ENCODE results near the gene EXOC6.

EXOC6 gene

GRCh38 chr10:93088466-93088865 is 240.1 kb downstream of the EXOC6 start:
- Histone ChIP-seq H4K91ac (ENCODE audit: low read depth, low read length) (no peak overlapping the region), H3K23ac (ENCODE audit: low read length) (no peak overlapping the region), H3K9ac (ENCODE audit: low read length) (peak overlapping the region; percentile 53), H3K4me2 (ENCODE audit: low read length) (no peak overlapping the region), H2BK120ac (ENCODE audit: insufficient read depth, low read length, poor library complexity) (no peak overlapping the region), H3K4ac (ENCODE audit: low read depth, low read length) (no peak overlapping the region), H3K9me3 (ENCODE audit: insufficient read depth, low read depth, low read length) (peaks cover 2% of the 10 kb centered on the region), H3K27ac (ENCODE audit: low read depth, low read length) (no peak overlapping the region), H3K4me3 (ENCODE audit: low read depth, low read length) (no peak overlapping the region), H3K27me3 (ENCODE audit: insufficient read depth, low read length) (no peaks in the 10 kb centered on the region), H4K8ac (ENCODE audit: low read depth, low read length) (no peak overlapping the region), H2AFZ (ENCODE audit: insufficient read depth, low read length, poor library complexity) (no peak overlapping the region), H2AK5ac (ENCODE audit: low read length) (no peak overlapping the region), H3K4me1 (ENCODE audit: control insufficient read depth in 1 of 2, insufficient read depth in 2 of 2, low read length in 2 of 2) (no peaks in the 10 kb centered on the region), H4K12ac (ENCODE audit: low read depth, low read length) (no peak overlapping the region), H2BK5ac (ENCODE audit: low read depth, low read length, poor library complexity) (no peak overlapping the region), H2BK12ac (ENCODE audit: low read length) (no peak overlapping the region), H3K79me1 (ENCODE audit: low read length) (no peaks in the 10 kb centered on the region), H3K14ac (ENCODE audit: low read length) (no peak overlapping the region), H3K79me2 (ENCODE audit: control insufficient read depth, insufficient read depth, low read length, poor library complexity) (no peaks in the 10 kb centered on the region), H3K18ac (ENCODE audit: low read length) (no peak overlapping the region), H3K36me3 (ENCODE audit: control insufficient read depth in 1 of 2, insufficient read depth in 2 of 2, low read length in 2 of 2) (no peaks in the 10 kb centered on the region)
- no peak for DNase-seq
- WGBS (ENCODE audit: extremely low coverage, insufficient coverage, insufficient read length), result no CpG with 5 or more reads among the region's 4 CpGs

DNA sequence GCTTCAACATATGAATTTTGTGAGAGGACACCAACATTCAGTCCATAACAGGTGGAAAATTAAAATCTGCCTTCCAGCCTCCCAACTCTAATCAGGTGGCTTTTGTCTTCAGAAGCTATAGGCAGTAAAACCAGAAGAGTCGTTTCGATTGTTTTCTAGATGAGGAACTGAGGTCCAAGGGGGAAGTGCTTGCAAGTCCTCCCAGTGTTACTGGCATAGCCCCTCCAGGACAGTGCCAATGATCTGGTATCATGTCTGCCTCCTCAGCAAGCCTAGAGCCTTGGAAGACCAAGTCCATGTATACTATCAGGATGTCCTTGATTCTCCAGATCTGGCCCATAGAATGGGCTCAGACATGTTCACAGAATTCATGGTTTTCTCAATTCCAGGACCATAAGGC is 242.3 kb downstream of the EXOC6 start:
- Histone ChIP-seq H3K14ac (ENCODE audit: low read length) (no peak overlapping the region), H2BK120ac (ENCODE audit: insufficient read depth, low read length, poor library complexity) (no peak overlapping the region), H3K4ac (ENCODE audit: low read depth, low read length) (no peak overlapping the region), H3K27me3 (ENCODE audit: insufficient read depth, low read length) (no peaks in the 10 kb centered on the region), H3K79me2 (ENCODE audit: control insufficient read depth, insufficient read depth, low read length, poor library complexity) (no peaks in the 10 kb centered on the region), H3K4me2 (ENCODE audit: low read length) (no peak overlapping the region), H3K18ac (ENCODE audit: low read length) (no peak overlapping the region), H4K12ac (ENCODE audit: low read depth, low read length) (no peak overlapping the region), H3K4me3 (ENCODE audit: low read depth, low read length) (no peak overlapping the region), H3K79me1 (ENCODE audit: low read length) (no peaks in the 10 kb centered on the region), H3K9me3 (ENCODE audit: insufficient read depth, low read depth, low read length) (peaks cover 2% of the 10 kb centered on the region), H3K36me3 (ENCODE audit: control insufficient read depth in 1 of 2, insufficient read depth in 2 of 2, low read length in 2 of 2) (no peaks in the 10 kb centered on the region), H3K27ac (ENCODE audit: low read depth, low read length) (no peak overlapping the region), H2AK5ac (ENCODE audit: low read length) (no peak overlapping the region), H2AFZ (ENCODE audit: insufficient read depth, low read length, poor library complexity) (no peak overlapping the region), H4K91ac (ENCODE audit: low read depth, low read length) (no peak overlapping the region), H2BK12ac (ENCODE audit: low read length) (no peak overlapping the region), H4K8ac (ENCODE audit: low read depth, low read length) (no peak overlapping the region), H3K9ac (ENCODE audit: low read length) (no peak overlapping the region), H2BK5ac (ENCODE audit: low read depth, low read length, poor library complexity) (no peak overlapping the region), H3K23ac (ENCODE audit: low read length) (no peak overlapping the region), H3K4me1 (ENCODE audit: control insufficient read depth in 1 of 2, insufficient read depth in 2 of 2, low read length in 2 of 2) (no peaks in the 10 kb centered on the region)
- WGBS (ENCODE audit: extremely low coverage, insufficient coverage, insufficient read length), result no CpG with 5 or more reads among the region's 2 CpGs
- DNase-seq, result no peak

DNA sequence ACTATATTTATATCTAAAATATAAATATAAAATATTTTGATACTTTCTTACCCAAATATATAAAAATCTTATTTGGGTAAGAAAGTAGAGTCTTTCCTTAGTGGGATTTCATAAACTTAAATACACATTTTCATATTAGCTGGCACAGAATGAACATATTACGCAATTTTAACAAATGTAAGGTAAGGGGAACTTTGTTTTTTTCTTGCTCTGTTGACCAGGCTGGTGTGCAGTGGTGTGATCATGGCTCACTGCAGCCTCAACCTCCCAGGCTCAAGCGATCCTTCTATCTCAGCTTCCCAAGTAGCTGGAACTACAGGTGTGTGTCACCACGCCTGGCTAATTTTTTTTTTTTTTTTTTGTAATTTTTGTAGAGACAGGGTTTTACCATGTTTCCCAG is 243.6 kb downstream of the EXOC6 start:
- Histone ChIP-seq H3K36me3 (ENCODE audit: control insufficient read depth in 1 of 2, insufficient read depth in 2 of 2, low read length in 2 of 2) (no peaks in the 10 kb centered on the region), H2BK5ac (ENCODE audit: low read depth, low read length, poor library complexity) (no peak overlapping the region), H3K4me3 (ENCODE audit: low read depth, low read length) (no peak overlapping the region), H3K23ac (ENCODE audit: low read length) (no peak overlapping the region), H4K91ac (ENCODE audit: low read depth, low read length) (no peak overlapping the region), H3K9ac (ENCODE audit: low read length) (no peak overlapping the region), H2AK5ac (ENCODE audit: low read length) (no peak overlapping the region), H3K27ac (ENCODE audit: low read depth, low read length) (no peak overlapping the region), H3K14ac (ENCODE audit: low read length) (no peak overlapping the region), H3K4ac (ENCODE audit: low read depth, low read length) (no peak overlapping the region), H3K79me1 (ENCODE audit: low read length) (no peaks in the 10 kb centered on the region), H3K27me3 (ENCODE audit: insufficient read depth, low read length) (no peaks in the 10 kb centered on the region), H2BK120ac (ENCODE audit: insufficient read depth, low read length, poor library complexity) (no peak overlapping the region), H3K9me3 (ENCODE audit: insufficient read depth, low read depth, low read length) (peaks cover 2% of the 10 kb centered on the region), H2AFZ (ENCODE audit: insufficient read depth, low read length, poor library complexity) (no peak overlapping the region), H3K4me1 (ENCODE audit: control insufficient read depth in 1 of 2, insufficient read depth in 2 of 2, low read length in 2 of 2) (no peaks in the 10 kb centered on the region), H4K8ac (ENCODE audit: low read depth, low read length) (no peak overlapping the region), H2BK12ac (ENCODE audit: low read length) (no peak overlapping the region), H3K18ac (ENCODE audit: low read length) (no peak overlapping the region), H3K79me2 (ENCODE audit: control insufficient read depth, insufficient read depth, low read length, poor library complexity) (no peaks in the 10 kb centered on the region), H3K4me2 (ENCODE audit: low read length) (no peak overlapping the region), H4K12ac (ENCODE audit: low read depth, low read length) (no peak overlapping the region)
- WGBS (ENCODE audit: extremely low coverage, insufficient coverage, insufficient read length), result no CpG with 5 or more reads among the region's 3 CpGs
- DNase-seq, result no peak

DNA sequence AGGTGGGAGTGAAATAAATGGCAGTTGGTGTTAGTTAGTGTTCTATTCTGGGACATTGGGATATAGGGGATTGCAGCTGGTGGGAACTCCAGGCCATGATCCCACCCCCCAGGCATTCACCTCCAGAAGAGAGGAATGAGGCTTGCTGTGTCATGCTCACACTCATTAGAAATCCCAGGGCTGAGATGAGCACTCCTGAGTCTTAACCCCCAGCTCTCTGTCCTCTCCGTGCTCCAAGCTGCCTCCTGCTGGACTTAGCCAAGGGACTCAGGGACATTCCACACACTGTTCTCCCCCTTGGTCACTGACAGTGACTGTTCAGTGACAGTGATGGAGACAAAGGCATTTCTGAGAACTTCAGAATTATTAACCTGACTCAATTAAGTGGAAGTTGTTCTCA is 246.9 kb downstream of the EXOC6 start:
- no peak overlapping the region for H3K18ac ChIP-seq (ENCODE audit: low read length)
- no peak overlapping the region for H3K14ac ChIP-seq (ENCODE audit: low read length)
- H3K23ac ChIP-seq (ENCODE audit: low read length), result no peak overlapping the region
- H2BK5ac ChIP-seq (ENCODE audit: low read depth, low read length, poor library complexity), result no peak overlapping the region
- H3K4me1 ChIP-seq (ENCODE audit: control insufficient read depth in 1 of 2, insufficient read depth in 2 of 2, low read length in 2 of 2), result no peaks in the 10 kb centered on the region
- H3K27ac ChIP-seq (ENCODE audit: low read depth, low read length), result no peak overlapping the region
- H3K4me2 ChIP-seq (ENCODE audit: low read length), result no peak overlapping the region
- no peak for DNase-seq
- WGBS (ENCODE audit: extremely low coverage, insufficient coverage, insufficient read length), result no CpG with 5 or more reads among the region's 1 CpG
- H3K27me3 ChIP-seq (ENCODE audit: insufficient read depth, low read length), result no peaks in the 10 kb centered on the region
- H2BK12ac ChIP-seq (ENCODE audit: low read length), result no peak overlapping the region
- no peak overlapping the region for H2AFZ ChIP-seq (ENCODE audit: insufficient read depth, low read length, poor library complexity)
- H3K9me3 ChIP-seq (ENCODE audit: insufficient read depth, low read depth, low read length), result no peaks in the 10 kb centered on the region
- no peak overlapping the region for H4K91ac ChIP-seq (ENCODE audit: low read depth, low read length)
- H3K79me2 ChIP-seq (ENCODE audit: control insufficient read depth, insufficient read depth, low read length, poor library complexity), result no peaks in the 10 kb centered on the region
- no peak overlapping the region for H2BK120ac ChIP-seq (ENCODE audit: insufficient read depth, low read length, poor library complexity)
- no peak overlapping the region for H4K8ac ChIP-seq (ENCODE audit: low read depth, low read length)
- no peak overlapping the region for H3K9ac ChIP-seq (ENCODE audit: low read length)
- H3K36me3 ChIP-seq (ENCODE audit: control insufficient read depth in 1 of 2, insufficient read depth in 2 of 2, low read length in 2 of 2), result no peaks in the 10 kb centered on the region
- no peaks in the 10 kb centered on the region for H3K79me1 ChIP-seq (ENCODE audit: low read length)
- no peak overlapping the region for H3K4ac ChIP-seq (ENCODE audit: low read depth, low read length)
- H4K12ac ChIP-seq (ENCODE audit: low read depth, low read length), result no peak overlapping the region
- no peak overlapping the region for H3K4me3 ChIP-seq (ENCODE audit: low read depth, low read length)
- no peak overlapping the region for H2AK5ac ChIP-seq (ENCODE audit: low read length)
